SU-DHL-6 (cell line): Measurements from ENCODE around the gene C2orf81.
"Not testable (repeated sequence)": the region's sequence is repeated elsewhere in the genome, so short reads cannot be mapped to it uniquely, and the experiment has no call there.

Source experiments
- H2AFZ ChIP-seq: fragments of 200-600 bp; sonication (generic); 2 replicates; pipeline ENCODE4 v1.6.1; 2014; ENCODE audit warnings: low read depth, mild to moderate bottlenecking, moderate library complexity, mixed read lengths, antibody characterized with exemption, low read length; ENCODE audit not compliant: severe bottlenecking
- H3F3A ChIP-seq: fragments of 200-600 bp; shearing (Covaris generic); 2 replicates; pipeline ENCODE4 v1.6.0; 2016; ENCODE audit warnings: antibody characterized with exemption, mild to moderate bottlenecking; ENCODE audit not compliant: insufficient read depth
- H3K27ac ChIP-seq: fragments of 200-600 bp; sonication (generic); 2 replicates; pipeline ENCODE4 v1.5.1; 2016; ENCODE audit warnings: low read depth, mild to moderate bottlenecking, low read length, moderate library complexity, mixed read lengths
- H3K27me3 ChIP-seq: fragments of 200-600 bp; sonication (generic), shearing (Covaris generic); 2 replicates; pipeline ENCODE4 v1.6.0; 2014; ENCODE audit warnings: mild to moderate bottlenecking, low read length
- H3K36me3 ChIP-seq: fragments of 200-600 bp; sonication (generic); 2 replicates; pipeline ENCODE4 v1.6.1; 2014; ENCODE audit warnings: mild to moderate bottlenecking, low read length, mixed read lengths
- H3K4me2 ChIP-seq: fragments of 300-600, 200-600 bp; shearing (Covaris generic), sonication (generic); 2 replicates; pipeline ENCODE4 v1.6.0; 2014; ENCODE audit warnings: low read length, low read depth, mild to moderate bottlenecking; ENCODE audit not compliant: poor library complexity, severe bottlenecking
- H3K4me3 ChIP-seq: fragments of 200-600 bp; sonication (generic); 2 replicates; pipeline ENCODE4 v1.5.1; 2014; ENCODE audit warnings: antibody characterized with exemption, low read length, mild to moderate bottlenecking, mixed read lengths; ENCODE audit not compliant: insufficient read depth, poor library complexity, severe bottlenecking
- H3K79me2 ChIP-seq: fragments of 200-600 bp; sonication (generic); 2 replicates; pipeline ENCODE4 v1.6.1; 2014; ENCODE audit warnings: mild to moderate bottlenecking, low read length, moderate library complexity; ENCODE audit not compliant: insufficient read depth
- H3K9ac ChIP-seq: fragments of 200-600 bp; sonication (generic); 2 replicates; pipeline ENCODE4 v1.7.0; 2014; ENCODE audit warnings: mild to moderate bottlenecking, low read length
- H3K9me2 ChIP-seq: fragments of 200-600 bp; sonication (generic); replicated peaks from 2 replicates; pipeline ENCODE4 v1.6.1; 2014; ENCODE audit warnings: low read length; ENCODE audit not compliant: insufficient read depth
- H3K9me3 ChIP-seq: fragments of 200-600 bp; sonication (generic); 2 replicates; pipeline ENCODE4 v1.6.1; 2014; ENCODE audit warnings: low read length, mixed read lengths; ENCODE audit not compliant: insufficient read depth
- H4K20me1 ChIP-seq: fragments of 200-600 bp; sonication (generic); 2 replicates; pipeline ENCODE4 v1.6.1; 2014; ENCODE audit warnings: low read depth, mild to moderate bottlenecking, antibody characterized with exemption, low read length, moderate library complexity, mixed read lengths
- CTCF ChIP-seq: fragments of 200-600 bp; sonication (generic); IDR thresholded peaks from one replicate; pipeline ENCODE4 v1.5.1; 2017; ENCODE audit warnings: antibody characterized with exemption, mild to moderate bottlenecking, low read length, moderate library complexity; ENCODE audit not compliant: insufficient read depth, poor library complexity, severe bottlenecking
- EZH2phosphoT487 ChIP-seq: fragments of 200-600 bp; sonication (generic), shearing (Covaris generic); conservative IDR thresholded peaks from 2 replicates; pipeline ENCODE4 v1.6.1; 2018; ENCODE audit warnings: mild to moderate bottlenecking, antibody characterized with exemption, low read length, moderate library complexity, mixed read lengths

C2orf81 gene

GRCh38 chr2:74421221-74421870, at the start of gene C2orf81, which contains the start of gene WDR54:
C2orf81 (minus strand) TSS chr2:74421619; CDS start chr2:74421560, 59 bp downstream.
WDR54 (plus strand) TSS chr2:74421730; CDS start chr2:74422154, 424 bp downstream.
- Histone ChIP-seq H3F3A (no peaks in the 10 kb centered on the region; the same call in 1 of the 2 replicates), H2AFZ (peak within 1 kb of the TSS; percentile 99), H3K27me3 (no peaks in the 10 kb centered on the region), H3K27ac (no peak within 1 kb of the TSS), H3K79me2 (no peaks in the 10 kb centered on the region), H3K4me3 (peak within 1 kb of the TSS; percentile 69), H3K4me2 (peak within 1 kb of the TSS; percentile 76), H3K9ac (peak within 1 kb of the TSS; percentile 68), H4K20me1 (no peaks in the 10 kb centered on the region), H3K9me3 (no peaks in the 10 kb centered on the region), H3K9me2 (no peaks in the 10 kb centered on the region), H3K36me3 (no peaks in the 10 kb centered on the region)
- no peak for TF ChIP-seq EZH2phosphoT487

GRCh38 chr2:74470742-74471141, 49.3 kb upstream of the C2orf81 start:
- not testable (repeated sequence) for H3K4me3 ChIP-seq, H4K20me1 ChIP-seq, H3K36me3 ChIP-seq, H3K9me2 ChIP-seq, H3K27ac ChIP-seq, H3K9me3 ChIP-seq, H3K79me2 ChIP-seq, H3K4me2 ChIP-seq, H3K9ac ChIP-seq, H3K27me3 ChIP-seq, H2AFZ ChIP-seq
- peaks cover 24% of the 10 kb centered on the region for H3F3A ChIP-seq

- H3K9me3 ChIP-seq: no peaks in the 10 kb centered on the region
- H2AFZ ChIP-seq: peak overlapping the region; percentile 5
- no peaks in the 10 kb centered on the region for H3K9me2 ChIP-seq
- H3K27me3 ChIP-seq: no peaks in the 10 kb centered on the region
- peaks cover 11% of the 10 kb centered on the region for H3K79me2 ChIP-seq
- TF ChIP-seq CTCF: no peak
- TF ChIP-seq EZH2phosphoT487: no peak
- peak overlapping the region; percentile 89 for H3K9ac ChIP-seq
- H4K20me1 ChIP-seq: no peaks in the 10 kb centered on the region
- peak overlapping the region; percentile 64 for H3K4me3 ChIP-seq
- no peaks in the 10 kb centered on the region; the same call in 1 of the 2 replicates for H3K36me3 ChIP-seq
- H3K27ac ChIP-seq: peak overlapping the region; percentile 66
- peaks cover 4% of the 10 kb centered on the region; the same call in 1 of the 2 replicates for H3F3A ChIP-seq
- H3K4me2 ChIP-seq: peak overlapping the region; percentile 93
These were observed 43.0 kb upstream of the C2orf81 start for GRCh38 chr2:74464406-74464805.

DNA sequence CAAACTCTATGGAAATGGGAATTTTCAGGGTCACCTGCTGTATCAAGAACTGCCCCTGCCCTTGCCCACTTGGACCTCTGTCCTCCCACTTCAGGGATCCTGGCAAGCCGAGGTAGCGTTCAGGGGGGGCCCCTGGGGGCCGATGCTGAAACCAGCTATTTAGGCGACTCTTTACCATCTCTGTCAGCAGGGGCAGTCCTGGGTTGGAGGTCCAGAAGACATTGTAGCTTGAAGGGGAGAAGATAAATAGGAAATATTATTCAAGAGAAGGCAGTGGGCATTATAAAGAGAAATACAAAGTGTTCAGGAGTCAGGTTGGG, 41.3 kb upstream of the C2orf81 start:
- H3K4me2 ChIP-seq: no peak overlapping the region
- no peak overlapping the region for H2AFZ ChIP-seq
- H3K9ac ChIP-seq: no peak overlapping the region
- no peak overlapping the region for H3K27ac ChIP-seq
- TF ChIP-seq CTCF (no peak), EZH2phosphoT487 (no peak)
- peaks cover 11% of the 10 kb centered on the region for H3K79me2 ChIP-seq
- H3K27me3 ChIP-seq: no peaks in the 10 kb centered on the region
- H4K20me1 ChIP-seq: no peaks in the 10 kb centered on the region
- H3F3A ChIP-seq: peaks cover 4% of the 10 kb centered on the region; the same call in 1 of the 2 replicates
- H3K9me3 ChIP-seq: no peaks in the 10 kb centered on the region
- H3K4me3 ChIP-seq: no peak overlapping the region
- H3K36me3 ChIP-seq: no peaks in the 10 kb centered on the region; the same call in 1 of the 2 replicates
- no peaks in the 10 kb centered on the region for H3K9me2 ChIP-seq
